ENCODE results near the gene PRKN. TPM values are rescaled to one million over a fixed set of nuclear protein-coding genes. Genes with fewer than 3 reads are reported as not detected.

Gene PRKN
- total RNA-seq, 2 donors from 2014 or later = 6.7 to 8.2 TPM

- ATAC-seq (no peak), DNase-seq (no peak)
- WGBS, 2 donors = 74 to 84% methylated on average over 4 of the region's 4 CpGs
- TF ChIP-seq POLR2A (IDR thresholded peaks at IDR 0.05) = no peak
- TF ChIP-seq, protein P1, sequence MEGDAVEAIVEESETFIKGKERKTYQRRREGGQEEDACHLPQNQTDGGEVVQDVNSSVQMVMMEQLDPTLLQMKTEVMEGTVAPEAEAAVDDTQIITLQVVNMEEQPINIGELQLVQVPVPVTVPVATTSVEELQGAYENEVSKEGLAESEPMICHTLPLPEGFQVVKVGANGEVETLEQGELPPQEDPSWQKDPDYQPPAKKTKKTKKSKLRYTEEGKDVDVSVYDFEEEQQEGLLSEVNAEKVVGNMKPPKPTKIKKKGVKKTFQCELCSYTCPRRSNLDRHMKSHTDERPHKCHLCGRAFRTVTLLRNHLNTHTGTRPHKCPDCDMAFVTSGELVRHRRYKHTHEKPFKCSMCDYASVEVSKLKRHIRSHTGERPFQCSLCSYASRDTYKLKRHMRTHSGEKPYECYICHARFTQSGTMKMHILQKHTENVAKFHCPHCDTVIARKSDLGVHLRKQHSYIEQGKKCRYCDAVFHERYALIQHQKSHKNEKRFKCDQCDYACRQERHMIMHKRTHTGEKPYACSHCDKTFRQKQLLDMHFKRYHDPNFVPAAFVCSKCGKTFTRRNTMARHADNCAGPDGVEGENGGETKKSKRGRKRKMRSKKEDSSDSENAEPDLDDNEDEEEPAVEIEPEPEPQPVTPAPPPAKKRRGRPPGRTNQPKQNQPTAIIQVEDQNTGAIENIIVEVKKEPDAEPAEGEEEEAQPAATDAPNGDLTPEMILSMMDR (IDR thresholded peaks at IDR 0.05) = no peak
- no peaks in the 10 kb centered on the region for H3K27me3 ChIP-seq
- no peak overlapping the region for H3K4me3 ChIP-seq
- H3K9me3 ChIP-seq = peaks cover 0 to 4% (median 0%) of the 10 kb centered on the region in 3 donors
- intact Hi-C loops (cut with DNase I) = no loop called here
- no peak overlapping the region for H3K27ac ChIP-seq
- H3K36me3 ChIP-seq (replicated peaks in 1 of 2; ENCODE audit: insufficient read depth in 1 of 2, low read depth in 2 of 2) = no peaks in the 10 kb centered on the region
- no peaks in the 10 kb centered on the region for H3K4me1 ChIP-seq
Observed at GRCh38 chr6:161984713-161985112, 742.9 kb downstream of the PRKN start.

- Histone ChIP-seq H3K4me3 (no peak overlapping the region), H3K36me3 (replicated peaks in 1 of 2; ENCODE audit: insufficient read depth in 1 of 2, low read depth in 2 of 2) (no peaks in the 10 kb centered on the region), H3K4me1 (no peaks in the 10 kb centered on the region), H3K27ac (no peak overlapping the region), H3K9me3 (no peaks in the 10 kb centered on the region), H3K27me3 (no peaks in the 10 kb centered on the region)
- 81% methylated on average over 4 of the region's 4 CpGs for WGBS, 2 donors
- no peak for DNase-seq
- no peak for ATAC-seq
- intact Hi-C loops (cut with DNase I) = no loop called here
- no peak for TF ChIP-seq POLR2A (IDR thresholded peaks at IDR 0.05)
- TF ChIP-seq, protein P1 (IDR thresholded peaks at IDR 0.05) = no peak
Observed at GRCh38 chr6:161976553-161976952, 751.0 kb downstream of the PRKN start.

- no peak for DNase-seq
- no peak overlapping the region for H3K4me3 ChIP-seq
- ATAC-seq = no peak
- intact Hi-C loops (cut with DNase I) = no loop called here
- TF ChIP-seq POLR2A (IDR thresholded peaks at IDR 0.05) = no peak
- TF ChIP-seq, protein P1 (IDR thresholded peaks at IDR 0.05) = no peak
- no peaks in the 10 kb centered on the region for H3K9me3 ChIP-seq
- no peaks in the 10 kb centered on the region for H3K27me3 ChIP-seq
- WGBS, 2 donors = 61 to 66% methylated on average over 9 of the region's 9 CpGs
- no peaks in the 10 kb centered on the region for H3K36me3 ChIP-seq (replicated peaks in 1 of 2; ENCODE audit: insufficient read depth in 1 of 2, low read depth in 2 of 2)
- no peaks in the 10 kb centered on the region for H3K4me1 ChIP-seq
- H3K27ac ChIP-seq = no peak overlapping the region
Observed at GRCh38 chr6:161973064-161973463, 754.5 kb downstream of the PRKN start.

DNA sequence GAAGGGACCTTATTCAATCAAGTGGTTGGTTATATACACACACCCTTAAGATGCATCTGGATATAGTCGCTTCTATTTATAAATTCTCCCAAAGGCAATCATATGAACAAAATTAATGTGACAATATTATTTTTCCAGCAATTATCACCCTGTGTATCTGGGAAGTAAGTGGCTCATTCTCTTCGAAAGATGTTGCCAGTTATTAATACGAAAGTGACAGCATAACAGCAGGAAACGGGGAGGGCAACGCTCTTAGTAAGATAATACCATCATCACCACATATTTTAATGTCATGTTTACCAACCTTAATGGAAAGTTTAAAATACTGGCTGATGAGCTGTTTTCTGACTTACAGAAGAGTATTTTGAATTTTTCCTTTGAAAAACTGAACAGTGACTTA, 756.5 kb downstream of the PRKN start:
- no peaks in the 10 kb centered on the region for H3K4me1 ChIP-seq
- intact Hi-C loops (cut with DNase I) = no loop called here
- no peaks in the 10 kb centered on the region for H3K9me3 ChIP-seq
- WGBS, 2 donors = 67 to 87% methylated on average over 5 of the region's 5 CpGs
- H3K36me3 ChIP-seq (replicated peaks in 1 of 2; ENCODE audit: insufficient read depth in 1 of 2, low read depth in 2 of 2) = no peaks in the 10 kb centered on the region
- H3K4me3 ChIP-seq = no peak overlapping the region
- no peak overlapping the region for H3K27ac ChIP-seq
- H3K27me3 ChIP-seq = no peaks in the 10 kb centered on the region
- TF ChIP-seq, protein P1 (IDR thresholded peaks at IDR 0.05) = no peak
- no peak for TF ChIP-seq POLR2A (IDR thresholded peaks at IDR 0.05)
- ATAC-seq = no peak
- no peak for DNase-seq

- no peaks in the 10 kb centered on the region for H3K9me3 ChIP-seq
- intact Hi-C loops (cut with DNase I) = no loop called here
Observed at GRCh38 chr6:161963634-161964234, 763.8 kb downstream of the PRKN start.

More at GRCh38 chr6:161963634-161964234, 763.8 kb downstream of the PRKN start:
- no peaks in the 10 kb centered on the region for H3K36me3 ChIP-seq (replicated peaks in 1 of 2; ENCODE audit: insufficient read depth in 1 of 2, low read depth in 2 of 2)
- WGBS, 2 donors = 65 to 81% methylated on average over 4 of the region's 4 CpGs
- no peaks in the 10 kb centered on the region for H3K27me3 ChIP-seq
- DNase-seq (no peak), ATAC-seq (no peak)
- TF ChIP-seq, protein P1 (IDR thresholded peaks at IDR 0.05) = no peak
- TF ChIP-seq POLR2A (IDR thresholded peaks at IDR 0.05) = no peak
- H3K4me1 ChIP-seq = no peaks in the 10 kb centered on the region
- H3K27ac ChIP-seq = no peak overlapping the region
- H3K4me3 ChIP-seq = no peak overlapping the region
